LNCAP (cell line): ENCODE results near the gene TNS1.

ENCODE experiments used
- TF ChIP-seq, protein P1 (sequence below): fragments of 450-650 bp; IDR thresholded peaks from 2 replicates; pipeline ENCODE4 v1.5.1; 2017; ENCODE audit warnings: mild to moderate bottlenecking

The TNS1 gene

DNA sequence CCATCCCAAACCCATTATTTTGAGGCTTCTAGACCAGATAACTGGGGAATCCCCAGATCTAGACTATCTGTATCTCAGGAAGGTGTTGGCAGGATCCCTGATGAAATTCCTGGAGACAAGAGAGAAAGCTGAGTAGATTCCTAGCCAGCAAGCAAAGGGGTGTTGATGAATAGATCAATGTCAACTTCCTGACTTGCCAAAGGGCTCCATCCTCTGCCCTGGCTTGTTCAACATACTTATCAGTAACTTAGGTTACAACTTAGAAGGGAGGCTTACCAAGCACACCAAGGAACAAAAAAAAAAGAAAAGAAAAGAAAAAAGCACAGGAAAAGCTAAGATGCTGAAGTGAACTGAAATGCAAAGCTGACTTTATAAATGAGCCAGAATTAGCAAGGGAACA lies 53.3 kb downstream of the TNS1 start:
- TF ChIP-seq, protein P1, sequence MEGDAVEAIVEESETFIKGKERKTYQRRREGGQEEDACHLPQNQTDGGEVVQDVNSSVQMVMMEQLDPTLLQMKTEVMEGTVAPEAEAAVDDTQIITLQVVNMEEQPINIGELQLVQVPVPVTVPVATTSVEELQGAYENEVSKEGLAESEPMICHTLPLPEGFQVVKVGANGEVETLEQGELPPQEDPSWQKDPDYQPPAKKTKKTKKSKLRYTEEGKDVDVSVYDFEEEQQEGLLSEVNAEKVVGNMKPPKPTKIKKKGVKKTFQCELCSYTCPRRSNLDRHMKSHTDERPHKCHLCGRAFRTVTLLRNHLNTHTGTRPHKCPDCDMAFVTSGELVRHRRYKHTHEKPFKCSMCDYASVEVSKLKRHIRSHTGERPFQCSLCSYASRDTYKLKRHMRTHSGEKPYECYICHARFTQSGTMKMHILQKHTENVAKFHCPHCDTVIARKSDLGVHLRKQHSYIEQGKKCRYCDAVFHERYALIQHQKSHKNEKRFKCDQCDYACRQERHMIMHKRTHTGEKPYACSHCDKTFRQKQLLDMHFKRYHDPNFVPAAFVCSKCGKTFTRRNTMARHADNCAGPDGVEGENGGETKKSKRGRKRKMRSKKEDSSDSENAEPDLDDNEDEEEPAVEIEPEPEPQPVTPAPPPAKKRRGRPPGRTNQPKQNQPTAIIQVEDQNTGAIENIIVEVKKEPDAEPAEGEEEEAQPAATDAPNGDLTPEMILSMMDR: no peak

DNA sequence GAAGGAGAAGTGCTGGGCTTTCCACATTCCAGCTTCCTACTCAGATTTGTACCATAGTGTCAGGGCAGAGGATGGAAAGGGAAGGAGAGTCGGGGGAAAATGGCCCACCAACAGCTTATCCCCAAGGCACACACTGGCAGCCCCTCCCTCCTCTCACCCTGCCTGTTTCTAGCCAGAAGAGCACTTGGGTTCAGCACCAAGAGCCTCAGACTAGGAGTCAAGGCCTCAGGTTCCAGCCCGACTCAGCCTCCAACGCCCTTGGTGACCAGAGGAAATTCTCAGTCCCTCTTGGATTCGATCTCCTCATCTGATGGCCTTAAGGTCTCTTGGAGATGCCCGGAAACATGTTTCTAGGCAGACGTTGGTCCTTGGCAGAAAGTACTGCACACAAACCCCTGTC lies 53.9 kb downstream of the TNS1 start:
- TF ChIP-seq, protein P1: no peak

DNA sequence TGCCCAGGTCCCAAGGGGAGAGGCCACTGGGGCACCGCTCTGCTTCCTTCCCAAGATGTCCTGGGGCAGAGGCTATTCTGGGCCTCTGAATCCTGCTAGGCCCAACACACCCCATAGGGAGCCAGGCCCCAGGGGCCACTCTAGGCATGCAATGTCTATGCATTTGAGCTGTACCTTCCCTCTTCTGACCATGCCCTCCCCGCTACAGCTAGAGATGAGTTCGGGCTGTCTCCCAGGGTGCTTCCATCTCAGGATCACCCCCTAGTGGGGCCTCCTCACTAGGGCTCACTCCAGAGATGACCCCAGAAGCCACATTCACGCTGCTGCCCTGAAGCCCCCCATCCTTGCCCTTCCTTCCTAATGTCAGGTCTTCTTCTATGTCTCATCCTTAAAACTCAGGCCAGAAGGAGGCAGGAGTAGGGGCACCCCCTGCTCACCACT lies 54.4 kb downstream of the TNS1 start:
- TF ChIP-seq, protein P1: no peak

DNA sequence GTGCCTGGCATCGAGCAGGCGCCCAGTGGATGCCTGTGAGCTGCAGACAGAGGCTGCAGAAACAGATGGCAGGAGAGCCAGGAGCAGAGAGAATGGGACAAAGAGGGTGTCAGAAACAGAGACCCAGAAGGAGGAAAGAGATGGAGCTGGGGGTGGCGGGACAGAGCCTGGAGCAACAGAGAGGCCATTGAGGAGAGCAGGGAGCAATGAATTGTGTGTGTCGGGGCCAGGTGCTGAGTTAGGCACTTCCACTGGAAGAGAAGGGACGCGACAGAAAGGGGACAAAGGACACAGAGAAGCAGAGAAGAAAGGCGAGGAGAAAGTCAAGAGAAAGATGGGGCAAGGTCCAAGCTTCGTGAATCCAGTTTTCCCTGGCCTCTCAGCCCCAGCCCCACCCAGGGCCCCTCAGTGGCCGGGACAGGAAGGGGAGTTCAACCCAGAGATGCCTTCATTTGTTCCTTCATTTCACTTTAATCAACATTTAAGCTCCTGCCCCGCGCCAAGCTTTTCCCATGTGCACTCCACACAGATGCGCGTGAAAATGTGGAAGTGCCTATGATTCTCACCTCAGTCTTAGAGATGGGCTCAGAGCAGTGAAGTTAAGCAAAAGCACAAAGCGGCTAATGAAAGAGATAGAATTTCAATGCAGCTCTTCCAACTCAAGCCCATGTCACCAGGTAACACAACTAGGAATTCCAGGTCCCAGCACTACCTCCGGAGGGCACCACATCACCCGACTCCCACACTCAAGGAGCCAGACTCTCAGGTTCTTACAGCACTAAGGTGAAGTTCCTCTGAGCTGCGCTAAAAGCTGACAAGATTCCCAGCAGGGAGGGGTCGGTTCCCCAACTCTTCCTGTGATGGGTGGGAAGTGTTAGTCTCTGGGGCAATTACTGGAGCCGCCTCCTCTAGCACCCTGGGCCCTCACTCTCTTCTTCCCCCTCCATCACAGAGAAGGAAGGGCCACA lies 55.1 kb downstream of the TNS1 start:
- TF ChIP-seq, protein P1: no peak

DNA sequence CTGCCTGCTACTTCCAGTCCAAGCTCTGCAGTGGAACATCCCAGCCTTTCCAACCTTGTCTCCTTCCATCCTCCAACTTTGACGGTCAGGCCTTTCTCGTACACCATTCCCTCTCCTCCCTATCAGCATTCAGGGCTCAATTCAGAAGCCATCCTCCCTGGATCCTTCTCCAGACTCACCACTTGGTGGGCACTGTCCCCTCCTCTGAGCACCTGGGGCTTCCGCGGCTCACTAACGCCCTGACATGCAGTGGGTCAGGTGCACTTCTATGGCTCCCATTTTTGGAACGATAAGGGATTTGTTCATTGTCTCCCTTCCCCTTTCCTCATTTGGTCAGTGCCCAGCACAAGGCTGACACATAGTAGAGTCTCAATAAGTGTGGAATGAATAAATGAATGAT lies 56.7 kb downstream of the TNS1 start:
- TF ChIP-seq, protein P1: no peak

DNA sequence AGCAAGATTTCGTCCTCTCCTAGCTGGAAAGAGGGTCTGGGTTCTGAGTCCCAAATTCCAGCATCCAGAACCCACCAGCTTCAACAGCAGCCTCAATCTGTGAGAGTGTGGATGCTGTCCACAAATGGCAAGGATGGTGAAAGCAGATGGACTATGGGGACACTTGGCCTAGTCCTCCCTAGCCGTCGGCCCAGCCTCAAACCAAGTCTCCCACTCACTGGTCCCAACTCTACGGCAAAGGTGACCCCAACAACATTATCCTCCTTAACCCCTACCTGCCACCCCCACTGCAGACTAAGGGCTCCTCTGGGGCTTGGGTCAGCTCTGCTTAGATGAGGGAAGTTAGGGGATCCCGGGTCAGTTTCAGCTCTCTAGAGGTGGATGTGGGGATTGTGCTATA lies 57.3 kb downstream of the TNS1 start:
- TF ChIP-seq, protein P1: no peak

DNA sequence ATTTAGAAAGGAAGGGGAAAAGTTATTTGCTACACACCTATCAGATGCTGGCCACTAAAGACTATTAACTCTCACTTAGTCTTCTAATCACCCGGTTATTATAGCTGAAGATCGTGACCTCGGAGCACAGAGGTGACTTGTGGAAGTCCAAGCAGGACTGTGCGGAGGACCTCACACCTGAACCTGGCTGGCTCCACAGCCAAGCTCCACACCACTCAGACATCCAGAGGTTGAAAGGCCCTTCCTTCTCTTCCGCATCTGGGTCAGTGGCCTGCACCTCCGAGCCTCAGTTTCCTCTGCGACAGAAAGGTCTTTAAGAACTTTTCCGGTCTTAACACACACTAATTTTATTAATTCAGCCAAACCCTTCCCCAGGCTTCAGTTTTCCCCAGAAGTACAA lies 57.9 kb downstream of the TNS1 start:
- TF ChIP-seq, protein P1: no peak
